Stimulated activated naive CD8-positive, alpha-beta T cell treated with anti-CD3 and anti-CD28 coated beads, Interleukin-15, amount 100 ng/mL, for 72 hours (primary cell): ENCODE measurements around the gene DHX40.
A peak's percentile ranks its signal among the peaks of the same experiment; 100 is the strongest.

Source experiments
- ATAC-seq: fragments of 150-1000 bp; cut with Tn5 transposase; 2 replicates; pipeline ENCODE4 v1.10.0; 2021; ENCODE audit warnings: mild to moderate bottlenecking, moderate library complexity
- DNase-seq, 2 donors: peaks; one replicate each; pipeline ENCODE4 v3.0.0; 2021 to 2022
- H3K27ac Mint-ChIP-seq, 2 donors: one replicate each; pipeline ENCODE4 v1.8.0; 2022; ENCODE audit warnings: mild to moderate bottlenecking in 2 of 2, mixed read lengths in 2 of 2, moderate library complexity in 2 of 2
- H3K27me3 Mint-ChIP-seq: one replicate; pipeline ENCODE4 v1.8.0; 2022; ENCODE audit warnings: mixed read lengths
- H3K4me1 Mint-ChIP-seq: one replicate; pipeline ENCODE4 v1.8.0; 2022; ENCODE audit warnings: mild to moderate bottlenecking, mixed read lengths
- H3K4me3 Mint-ChIP-seq, 2 donors: one replicate each; pipeline ENCODE4 v1.8.0; 2022; ENCODE audit warnings: mild to moderate bottlenecking in 2 of 2, mixed read lengths in 2 of 2, moderate library complexity in 1 of 2
- H3K9me3 Mint-ChIP-seq, 2 donors: one replicate each; pipeline ENCODE4 v1.8.0; 2022; ENCODE audit warnings: mixed read lengths in 2 of 2

Gene DHX40

GRCh38 chr17:59611503-59611902 lies 46.1 kb downstream of the DHX40 start:
- DNase-seq (no peak), ATAC-seq (no peak)
- peaks cover under 1% of the 10 kb centered on the region for H3K4me1 Mint-ChIP-seq
- no peak overlapping the region for H3K27ac Mint-ChIP-seq
- no peaks in the 10 kb centered on the region for H3K27me3 Mint-ChIP-seq
- H3K9me3 Mint-ChIP-seq = no peaks in the 10 kb centered on the region
- H3K4me3 Mint-ChIP-seq = no peak overlapping the region

- H3K27me3 Mint-ChIP-seq = no peaks in the 10 kb centered on the region
- no peak overlapping the region for H3K27ac Mint-ChIP-seq
- no peak for DNase-seq
- H3K4me1 Mint-ChIP-seq = peaks cover 32% of the 10 kb centered on the region
- no peak overlapping the region for H3K4me3 Mint-ChIP-seq
- no peaks in the 10 kb centered on the region for H3K9me3 Mint-ChIP-seq
- ATAC-seq = no peak
Measured at GRCh38 chr17:59616253-59616920, 51.0 kb downstream of the DHX40 start.

DNA sequence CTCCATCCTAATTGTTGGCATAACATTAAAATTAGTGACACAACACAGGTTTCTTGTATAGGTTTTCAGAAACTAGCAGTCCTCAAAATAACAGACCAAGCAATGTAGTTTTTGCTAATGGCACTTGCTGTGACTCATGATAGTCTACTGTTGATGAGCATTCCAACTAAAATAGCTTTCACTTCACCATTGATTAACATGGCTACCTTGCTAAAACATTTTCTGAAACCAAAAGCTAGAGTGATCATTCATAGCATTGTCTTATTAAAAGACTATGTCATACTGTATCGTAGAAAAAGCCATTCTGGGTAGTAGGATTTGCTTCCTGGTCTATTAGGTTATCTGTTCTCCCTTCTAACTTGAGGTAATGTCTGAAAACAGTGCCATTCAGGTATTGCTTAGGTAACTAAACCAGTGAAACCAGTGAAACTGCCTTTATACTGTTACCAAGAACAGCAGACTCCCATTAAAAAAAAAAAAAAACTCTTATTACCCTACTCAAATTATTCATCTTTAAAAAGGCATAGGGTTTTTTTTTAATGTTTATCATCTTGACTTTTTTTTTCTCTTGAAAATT lies 51.8 kb downstream of the DHX40 start:
- Mint-ChIP-seq H3K9me3 (no peaks in the 10 kb centered on the region), H3K27me3 (no peaks in the 10 kb centered on the region), H3K4me1 (peaks cover 40% of the 10 kb centered on the region), H3K27ac (peak overlapping the region in 1 of 2 donors; percentile 31), H3K4me3 (peak overlapping the region; percentile 86 to 91)
- ATAC-seq = no peak
- no peak for DNase-seq

DNA sequence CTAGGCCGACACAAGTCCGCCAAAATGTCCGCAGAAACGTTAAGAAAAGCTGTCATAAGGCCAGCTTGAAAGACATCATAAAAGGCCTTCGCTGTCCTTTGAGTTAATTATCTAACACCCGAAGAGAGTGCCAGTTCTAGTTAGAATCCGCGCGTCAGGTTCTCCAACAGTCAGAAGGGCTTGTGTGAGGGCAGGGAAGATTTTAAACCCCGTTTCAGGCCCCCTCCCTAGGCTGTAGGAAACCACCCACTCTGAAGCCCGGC lies 53.6 kb downstream of the DHX40 start:
- peak overlapping the region; percentile 86 to 91 for H3K4me3 Mint-ChIP-seq
- peaks cover 54% of the 10 kb centered on the region for H3K4me1 Mint-ChIP-seq
- H3K27ac Mint-ChIP-seq = peak overlapping the region; percentile 97 to 99
- no peaks in the 10 kb centered on the region for H3K9me3 Mint-ChIP-seq
- H3K27me3 Mint-ChIP-seq = no peaks in the 10 kb centered on the region
- DNase-seq = no peak
- ATAC-seq = no peak

GRCh38 chr17:59619298-59620063 lies 54.1 kb downstream of the DHX40 start, which contains the start of gene CLTC:
Gene CLTC, plus strand, starts transcription at chr17:59619895. Its CDS starts 237 bp downstream, at chr17:59620132.
- peak within 1 kb of the TSS; percentile 97 to 99 for H3K27ac Mint-ChIP-seq
- H3K4me3 Mint-ChIP-seq = peak within 1 kb of the TSS; percentile 86 to 91
- no peaks in the 10 kb centered on the region for H3K9me3 Mint-ChIP-seq
- DNase-seq = peak; percentile 95
- H3K4me1 Mint-ChIP-seq = peaks cover 56% of the 10 kb centered on the region
- ATAC-seq = peak; percentile 93
- H3K27me3 Mint-ChIP-seq = no peaks in the 10 kb centered on the region

DNA sequence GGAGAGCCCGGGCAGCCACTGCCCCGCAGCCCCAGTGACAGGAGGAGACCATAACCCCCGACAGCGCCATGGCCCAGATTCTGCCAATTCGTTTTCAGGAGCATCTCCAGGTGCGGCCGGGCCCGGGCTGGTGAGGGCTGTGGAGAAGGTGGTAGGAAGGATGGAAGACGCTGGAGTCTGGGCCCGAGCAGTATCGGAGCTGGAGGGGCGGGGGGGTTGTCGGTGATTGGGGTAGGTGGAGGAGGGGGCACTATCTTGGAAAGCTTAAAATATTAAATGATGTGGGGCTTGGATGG lies 54.6 kb downstream of the DHX40 start:
- no peaks in the 10 kb centered on the region for H3K27me3 Mint-ChIP-seq
- DNase-seq (no peak), ATAC-seq (no peak)
- H3K4me1 Mint-ChIP-seq = peaks cover 56% of the 10 kb centered on the region
- H3K27ac Mint-ChIP-seq = peak overlapping the region; percentile 97 to 99
- peak overlapping the region; percentile 86 to 91 for H3K4me3 Mint-ChIP-seq
- H3K9me3 Mint-ChIP-seq = no peaks in the 10 kb centered on the region

DNA sequence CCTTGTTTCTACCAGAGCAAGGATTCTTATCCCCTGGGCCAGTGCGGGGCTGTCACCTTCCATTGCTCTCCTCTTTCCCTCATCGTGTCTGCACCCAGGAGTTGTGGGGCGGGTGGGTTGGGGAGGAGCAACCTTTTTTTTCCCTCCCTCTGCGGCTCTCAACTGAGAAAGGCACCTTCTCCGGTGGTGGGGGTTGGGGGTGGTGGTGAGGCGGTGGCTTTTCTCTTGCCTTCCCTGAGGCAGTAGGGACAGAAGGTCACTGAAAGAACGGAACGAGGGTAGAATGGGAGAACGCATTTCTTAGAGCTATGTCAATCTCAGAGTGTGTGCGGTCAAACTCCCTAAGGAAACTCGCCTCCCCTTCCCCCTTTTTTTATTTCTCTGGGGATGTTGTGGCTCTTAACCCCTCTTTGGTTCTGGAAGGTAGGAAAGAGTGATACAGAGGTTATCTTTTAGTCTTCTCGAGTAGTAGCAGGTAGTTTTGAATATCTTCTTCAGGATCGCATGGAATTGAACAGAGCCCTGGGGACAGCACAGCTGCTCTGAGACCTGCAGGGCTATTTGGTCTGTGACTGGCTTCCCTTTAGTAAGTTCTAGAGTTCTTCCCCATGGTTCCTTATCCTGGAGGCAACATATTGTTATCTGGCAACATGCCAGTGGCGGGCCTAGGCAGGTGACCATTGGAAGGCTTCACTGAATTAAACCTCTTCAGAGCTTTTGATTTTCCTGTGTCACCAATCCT lies 55.3 kb downstream of the DHX40 start:
- ATAC-seq (peak; percentile 5), DNase-seq (peak; percentile 13 to 39)
- no peaks in the 10 kb centered on the region for H3K27me3 Mint-ChIP-seq
- H3K27ac Mint-ChIP-seq = peak overlapping the region; percentile 97 to 99
- peaks cover 62% of the 10 kb centered on the region for H3K4me1 Mint-ChIP-seq
- no peaks in the 10 kb centered on the region for H3K9me3 Mint-ChIP-seq
- peak overlapping the region; percentile 86 to 91 for H3K4me3 Mint-ChIP-seq

DNA sequence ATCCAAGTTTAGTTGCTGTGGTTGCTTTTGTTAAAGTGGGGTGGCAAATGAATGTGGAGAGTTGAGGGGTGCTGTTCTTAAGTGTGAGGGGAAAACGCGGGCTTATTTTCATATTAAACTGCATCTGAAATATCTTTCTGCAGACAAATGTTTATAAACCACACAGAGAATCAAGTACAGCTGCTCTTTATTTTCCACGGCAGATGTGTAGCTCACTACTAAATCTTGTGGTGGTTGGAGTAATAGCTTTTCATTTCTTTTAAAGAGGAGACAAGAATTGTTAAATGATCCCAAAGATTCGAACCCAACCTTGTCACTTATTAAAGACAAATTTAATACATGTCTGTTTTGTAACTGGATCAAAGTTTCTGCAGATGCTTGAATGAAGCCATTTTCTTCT lies 56.4 kb downstream of the DHX40 start:
- no peaks in the 10 kb centered on the region for H3K27me3 Mint-ChIP-seq
- DNase-seq (no peak), ATAC-seq (no peak)
- H3K9me3 Mint-ChIP-seq = no peaks in the 10 kb centered on the region
- H3K4me3 Mint-ChIP-seq = peak overlapping the region; percentile 86 to 91
- H3K27ac Mint-ChIP-seq = no peak overlapping the region
- H3K4me1 Mint-ChIP-seq = peaks cover 68% of the 10 kb centered on the region

DNA sequence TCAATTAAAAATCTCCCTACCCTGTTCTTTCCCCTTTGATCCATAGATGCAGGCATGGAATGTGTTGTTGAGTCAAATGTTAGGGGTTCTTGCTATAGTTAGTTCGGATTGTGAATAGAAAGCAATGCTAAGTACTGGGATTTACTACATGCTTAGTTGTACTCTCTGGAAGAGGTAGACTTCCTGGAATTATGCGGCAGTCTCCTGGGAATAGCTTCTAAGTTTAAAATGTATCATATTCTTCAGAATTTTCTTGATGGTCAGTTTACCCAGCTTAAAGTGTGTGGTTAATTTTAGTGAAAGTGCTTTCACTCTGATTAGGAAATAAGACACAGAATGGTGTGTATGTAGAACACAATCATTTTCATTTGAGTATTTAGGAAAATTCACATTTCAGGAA lies 57.7 kb downstream of the DHX40 start:
- no peaks in the 10 kb centered on the region for H3K9me3 Mint-ChIP-seq
- peak overlapping the region; percentile 21 to 34 for H3K4me3 Mint-ChIP-seq
- ATAC-seq (no peak), DNase-seq (no peak)
- peaks cover 67% of the 10 kb centered on the region for H3K4me1 Mint-ChIP-seq
- no peaks in the 10 kb centered on the region for H3K27me3 Mint-ChIP-seq
- H3K27ac Mint-ChIP-seq = no peak overlapping the region

- H3K27ac Mint-ChIP-seq = no peak overlapping the region
- no peak overlapping the region for H3K4me3 Mint-ChIP-seq
Measured at GRCh38 chr17:59626756-59627155, 61.3 kb downstream of the DHX40 start.

GRCh38 chr17:59627274-59627673 lies 61.9 kb downstream of the DHX40 start:
- Mint-ChIP-seq H3K4me1 (peaks cover 68% of the 10 kb centered on the region), H3K4me3 (no peak overlapping the region), H3K27me3 (no peaks in the 10 kb centered on the region), H3K9me3 (no peaks in the 10 kb centered on the region), H3K27ac (no peak overlapping the region)
- ATAC-seq = no peak
- no peak for DNase-seq

More at GRCh38 chr17:59626756-59627155, 61.3 kb downstream of the DHX40 start:
- Mint-ChIP-seq H3K4me1 (peaks cover 72% of the 10 kb centered on the region), H3K9me3 (no peaks in the 10 kb centered on the region), H3K27me3 (no peaks in the 10 kb centered on the region)
- DNase-seq (no peak), ATAC-seq (no peak)

- H3K27me3 Mint-ChIP-seq = no peaks in the 10 kb centered on the region
- H3K4me1 Mint-ChIP-seq = peaks cover 64% of the 10 kb centered on the region
- H3K9me3 Mint-ChIP-seq = no peaks in the 10 kb centered on the region
- no peak for DNase-seq
- H3K4me3 Mint-ChIP-seq = peak overlapping the region in 1 of 2 donors; percentile 7
- peak; percentile 35 for ATAC-seq
- H3K27ac Mint-ChIP-seq = no peak overlapping the region
Measured at GRCh38 chr17:59627770-59628171, 62.4 kb downstream of the DHX40 start.

DNA sequence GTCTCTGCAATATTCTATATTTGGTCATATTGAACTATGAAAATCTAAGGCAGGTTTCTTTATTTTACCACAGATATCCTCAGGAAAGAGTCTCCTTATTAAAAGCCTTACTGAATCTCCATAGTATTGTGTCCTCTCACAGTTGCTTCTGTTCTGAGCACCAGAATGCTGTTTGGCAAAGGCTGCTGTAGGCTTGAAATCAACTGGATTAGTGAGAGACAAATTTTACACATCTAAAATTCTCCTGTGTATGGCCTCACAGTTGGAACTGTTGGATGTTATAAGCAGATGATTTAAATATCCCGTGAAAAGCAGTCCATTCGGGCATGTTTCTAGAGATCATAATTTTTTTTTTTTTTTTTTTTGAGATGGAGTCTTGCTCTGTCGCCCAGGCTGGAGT lies 63.8 kb downstream of the DHX40 start:
- no peak for DNase-seq
- peaks cover 68% of the 10 kb centered on the region for H3K4me1 Mint-ChIP-seq
- no peaks in the 10 kb centered on the region for H3K27me3 Mint-ChIP-seq
- no peak overlapping the region for H3K4me3 Mint-ChIP-seq
- no peak for ATAC-seq
- no peaks in the 10 kb centered on the region for H3K9me3 Mint-ChIP-seq
- no peak overlapping the region for H3K27ac Mint-ChIP-seq

- Mint-ChIP-seq H3K27ac (peak overlapping the region in 1 of 2 donors; percentile 19), H3K27me3 (no peaks in the 10 kb centered on the region)
- DNase-seq = no peak
Measured at GRCh38 chr17:59631276-59631675, 65.9 kb downstream of the DHX40 start.

DNA sequence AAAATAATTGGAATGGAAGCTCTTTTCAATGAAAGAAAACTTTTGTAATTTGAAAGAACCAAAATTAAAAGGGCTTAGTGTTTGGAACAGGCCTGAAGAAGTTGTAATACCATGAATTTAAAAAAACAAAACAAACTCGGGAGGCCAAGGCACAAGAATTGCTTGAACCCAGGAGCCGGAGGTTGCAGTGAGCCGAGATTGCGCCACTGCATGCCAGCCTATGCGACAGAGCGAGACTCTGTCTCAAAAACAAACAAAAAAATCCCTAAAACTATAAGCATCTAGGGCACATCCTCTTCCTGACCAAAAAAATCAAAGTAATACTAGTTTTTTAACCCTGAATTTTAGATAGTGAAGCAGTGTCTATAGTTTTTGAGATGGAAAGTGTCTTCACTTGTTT lies 67.0 kb downstream of the DHX40 start:
- no peak overlapping the region for H3K4me3 Mint-ChIP-seq
- DNase-seq (no peak), ATAC-seq (no peak)
- H3K4me1 Mint-ChIP-seq = peaks cover 65% of the 10 kb centered on the region
- H3K27me3 Mint-ChIP-seq = no peaks in the 10 kb centered on the region
- no peak overlapping the region for H3K27ac Mint-ChIP-seq
- no peaks in the 10 kb centered on the region for H3K9me3 Mint-ChIP-seq

More at GRCh38 chr17:59631276-59631675, 65.9 kb downstream of the DHX40 start:
- Mint-ChIP-seq H3K4me3 (no peak overlapping the region), H3K9me3 (no peaks in the 10 kb centered on the region), H3K4me1 (peaks cover 71% of the 10 kb centered on the region)
- ATAC-seq = no peak
